ENCODE results near the gene MAF.

The MAF gene

GRCh38 chr16:79610771-79611170 is 10.2 kb upstream of the MAF start:
- DNase-seq = no peak

DNA sequence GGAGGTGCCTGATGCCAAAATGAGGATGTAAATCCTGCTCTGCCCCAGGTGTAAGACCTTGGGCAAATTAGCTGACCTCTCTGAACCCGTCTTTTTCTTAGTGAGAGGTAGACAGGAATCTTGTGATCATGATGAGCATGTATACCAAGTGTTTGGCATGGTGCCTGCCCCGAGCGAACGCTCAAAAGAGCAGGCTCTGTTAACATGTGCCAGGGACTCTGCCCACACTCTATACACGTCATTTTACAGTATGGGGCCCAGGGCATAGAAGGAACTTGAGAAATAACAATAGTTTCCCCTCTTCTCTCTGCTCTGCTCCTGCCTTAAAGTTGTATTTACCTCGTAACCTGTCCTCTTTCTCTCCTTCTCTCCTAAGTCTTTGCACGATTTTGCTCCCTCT is 9.3 kb upstream of the MAF start:
- no peak for DNase-seq

DNA sequence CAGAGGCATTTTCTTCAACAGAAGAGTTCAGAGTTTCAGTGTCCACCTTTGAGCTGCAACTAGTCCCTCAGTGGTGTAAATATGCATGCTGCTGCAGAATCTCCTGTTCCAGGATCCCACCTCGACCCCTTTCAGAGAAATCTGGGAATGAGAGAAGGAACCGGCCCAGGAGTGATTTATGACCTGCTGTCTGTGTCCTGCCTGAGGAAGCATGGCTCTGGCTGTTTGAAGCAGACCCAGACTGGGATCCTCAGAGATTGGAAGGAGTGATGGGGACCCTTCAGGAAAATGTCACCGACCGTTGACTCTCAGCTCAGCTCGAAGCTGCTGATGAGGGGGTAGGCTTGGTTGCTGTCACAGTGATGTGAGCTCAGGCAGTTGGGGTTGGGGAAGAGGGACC is 8.4 kb upstream of the MAF start:
- DNase-seq = no peak

GRCh38 chr16:79607587-79607986 is 7.0 kb upstream of the MAF start:
- DNase-seq = no peak

- DNase-seq = no peak
Measured at GRCh38 chr16:79605999-79606398, 5.5 kb upstream of the MAF start.

DNA sequence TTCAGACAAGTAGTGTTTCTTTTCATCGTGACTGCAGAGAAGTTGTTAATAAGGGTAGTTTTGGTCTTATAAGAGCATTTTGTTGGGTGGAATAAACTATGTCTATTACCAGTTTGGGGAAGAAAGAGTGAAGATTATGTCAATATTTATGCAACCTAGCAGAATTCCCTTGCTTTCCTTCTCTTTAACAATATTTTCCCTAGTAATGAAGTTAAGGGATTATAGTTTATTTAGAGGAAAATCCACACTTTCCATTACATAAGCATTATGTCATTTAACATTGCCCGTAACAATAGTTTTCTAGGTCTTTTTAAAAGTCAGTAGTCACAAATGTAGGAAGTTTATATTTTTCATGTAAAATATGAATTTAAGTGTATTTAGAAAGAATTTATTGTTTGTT is 2.5 kb upstream of the MAF start:
- no peak for DNase-seq

DNA sequence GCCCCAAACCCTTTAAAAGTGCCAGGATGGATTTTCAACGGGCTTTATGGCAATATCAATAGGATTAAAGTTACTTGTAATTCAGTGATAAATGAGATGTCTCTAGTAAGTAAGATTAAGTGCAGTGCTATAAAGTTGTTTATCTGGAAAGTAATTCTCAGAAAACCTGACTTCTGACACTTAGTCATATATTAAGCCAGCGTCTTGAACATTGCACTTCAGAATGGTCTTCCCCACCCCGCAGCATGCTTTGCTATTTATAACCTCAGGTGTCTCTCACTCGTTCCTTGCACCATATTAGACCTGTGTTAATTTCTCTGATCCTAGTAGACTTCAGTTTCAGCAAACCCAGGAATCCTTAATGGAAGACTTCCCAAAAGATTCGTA is 2.1 kb upstream of the MAF start:
- DNase-seq = no peak

- DNase-seq = peak; percentile 91
Measured at GRCh38 chr16:79601931-79602627, 1.5 kb upstream of the MAF start.

- DNase-seq = peak; percentile 69
Measured at GRCh38 chr16:79601092-79601930, 774 bp upstream of the MAF start.

GRCh38 chr16:79599837-79600637 is 500 bp downstream of the MAF start:
- no peak for DNase-seq

DNA sequence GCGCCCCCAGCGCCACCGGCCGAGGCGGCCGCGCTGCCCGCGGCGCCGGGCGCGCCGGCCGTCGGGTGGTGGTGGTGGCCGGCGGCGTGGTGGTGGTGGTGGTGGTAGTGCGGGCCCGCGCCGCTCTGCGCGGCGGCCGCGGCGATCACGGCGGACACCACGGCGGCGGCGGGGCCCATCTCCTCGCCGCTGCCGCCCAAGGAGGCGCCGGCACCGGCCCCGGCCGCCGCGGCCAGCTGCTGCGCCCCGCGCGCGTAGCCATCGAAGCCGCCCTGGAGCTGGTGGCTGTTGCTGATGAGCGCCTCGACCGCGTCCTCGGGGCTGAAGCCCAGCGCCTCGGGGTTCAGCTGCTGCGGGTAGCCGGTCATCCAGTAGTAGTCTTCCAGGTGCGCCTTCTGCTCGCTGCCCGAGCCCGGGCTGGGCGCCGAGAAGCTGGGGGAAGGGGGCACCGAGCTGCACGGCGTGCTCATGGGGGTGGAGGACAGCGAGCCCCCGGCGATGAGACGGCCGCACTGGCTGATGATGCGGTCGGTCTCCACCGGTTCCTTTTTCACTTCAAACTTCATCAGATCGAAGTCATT is 1.2 kb downstream of the MAF start:
- DNase-seq = peak; percentile 75

- DNase-seq = peak; percentile 76
Measured at GRCh38 chr16:79598348-79599181, 2.0 kb downstream of the MAF start.

DNA sequence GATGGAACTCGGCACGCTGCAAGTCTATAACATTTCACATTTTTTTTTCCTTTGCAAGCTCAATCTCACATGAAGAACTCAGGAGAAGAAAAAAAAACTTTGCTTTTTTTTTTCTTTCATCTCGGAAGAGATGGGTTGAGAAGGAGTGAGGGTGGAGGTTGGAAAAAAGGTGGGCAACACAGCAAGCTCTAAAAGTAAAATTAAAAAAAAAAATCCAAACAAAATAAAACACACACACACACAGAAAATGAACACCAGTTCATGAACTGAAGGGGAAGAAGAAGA is 2.5 kb downstream of the MAF start:
- DNase-seq = no peak

DNA sequence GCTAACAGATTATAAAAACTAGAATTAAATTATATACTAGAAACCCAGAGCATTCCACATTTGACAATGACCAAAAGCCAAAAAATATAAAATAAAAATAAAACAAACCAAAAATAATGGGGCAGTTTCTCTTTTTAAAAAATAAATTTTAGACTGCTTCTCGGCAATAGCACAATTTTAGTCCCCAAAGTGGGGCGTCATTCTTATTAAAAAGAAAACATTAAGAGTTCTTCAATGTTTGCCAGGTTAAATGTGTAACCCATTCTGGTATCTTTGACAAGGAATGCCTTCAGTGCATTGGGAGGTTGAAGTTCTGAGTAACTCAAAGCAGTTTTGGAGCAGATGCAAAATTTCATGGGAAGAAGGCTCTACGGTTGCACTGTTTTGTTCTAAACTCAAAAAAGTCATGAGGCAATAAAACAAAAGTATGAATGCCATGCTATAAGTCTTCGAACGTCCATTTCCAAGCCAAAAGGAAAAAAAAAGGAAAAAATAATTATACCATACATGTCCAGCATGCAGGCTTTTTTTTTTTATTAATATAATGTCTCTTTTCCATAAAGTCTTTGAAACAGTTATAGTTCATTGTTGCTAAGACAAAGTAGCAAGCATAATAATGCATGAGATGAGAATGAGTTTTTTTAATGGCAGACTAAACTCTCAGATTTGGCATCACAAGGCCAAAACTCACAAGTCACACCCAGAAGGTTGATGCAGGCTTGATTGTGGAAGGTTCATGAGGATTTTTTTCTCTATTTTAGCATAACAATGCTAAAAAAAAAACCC is 3.1 kb downstream of the MAF start:
- DNase-seq = no peak

- DNase-seq = no peak
Measured at GRCh38 chr16:79595931-79596450, 4.5 kb downstream of the MAF start.

- DNase-seq = no peak
Measured at GRCh38 chr16:79595231-79595641, 5.3 kb downstream of the MAF start.

GRCh38 chr16:79593754-79594153 is 6.8 kb downstream of the MAF start:
- DNase-seq = no peak

- DNase-seq = no peak
Measured at GRCh38 chr16:79593074-79593531, 7.4 kb downstream of the MAF start.

GRCh38 chr16:79592186-79592585 is 8.4 kb downstream of the MAF start:
- DNase-seq = no peak

- DNase-seq = no peak
Measured at GRCh38 chr16:79589601-79590102, 10.9 kb downstream of the MAF start.

- DNase-seq = no peak
Measured at GRCh38 chr16:79587897-79588296, 12.6 kb downstream of the MAF start.
